ENCODE measurements around the gene CAMTA1.

DNA sequence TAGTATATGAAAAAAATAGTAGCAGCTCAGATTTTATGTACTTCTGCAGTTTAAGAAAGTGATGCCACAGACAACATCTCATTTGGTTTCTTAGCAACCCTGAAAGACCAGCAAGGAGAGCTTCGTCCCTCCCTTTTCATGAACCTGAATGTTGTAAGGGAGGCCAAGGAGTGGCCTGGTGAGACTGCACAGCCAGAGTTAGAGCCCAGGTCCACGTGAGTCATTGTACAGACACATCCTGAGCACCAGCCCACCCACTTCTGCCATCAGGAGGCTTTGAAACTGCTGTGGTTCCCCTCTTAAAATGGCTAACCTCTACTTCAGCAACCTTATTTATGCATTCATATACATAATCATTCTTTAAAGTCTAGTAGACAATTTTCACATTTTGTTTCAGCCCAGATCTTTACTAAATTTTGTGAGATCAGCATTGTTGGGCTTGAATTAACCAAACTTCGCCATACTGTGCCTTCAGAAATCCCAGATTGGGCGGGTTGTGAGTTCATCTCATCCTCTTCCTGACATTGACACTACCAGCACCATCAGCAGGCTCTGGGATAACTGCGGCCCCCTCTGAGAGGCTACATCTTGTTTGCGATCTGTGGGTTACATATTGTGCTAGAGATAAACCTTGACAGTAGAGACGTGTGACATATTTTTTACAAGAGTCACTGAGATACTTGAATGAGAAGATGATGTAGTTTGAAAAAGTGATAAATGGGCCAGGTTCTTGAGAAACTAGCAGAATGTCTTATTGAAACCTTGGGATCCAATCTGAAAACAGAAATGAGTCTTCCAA lies 106.7 kb downstream of the CAMTA1 start:
- TF ChIP-seq, protein P1, sequence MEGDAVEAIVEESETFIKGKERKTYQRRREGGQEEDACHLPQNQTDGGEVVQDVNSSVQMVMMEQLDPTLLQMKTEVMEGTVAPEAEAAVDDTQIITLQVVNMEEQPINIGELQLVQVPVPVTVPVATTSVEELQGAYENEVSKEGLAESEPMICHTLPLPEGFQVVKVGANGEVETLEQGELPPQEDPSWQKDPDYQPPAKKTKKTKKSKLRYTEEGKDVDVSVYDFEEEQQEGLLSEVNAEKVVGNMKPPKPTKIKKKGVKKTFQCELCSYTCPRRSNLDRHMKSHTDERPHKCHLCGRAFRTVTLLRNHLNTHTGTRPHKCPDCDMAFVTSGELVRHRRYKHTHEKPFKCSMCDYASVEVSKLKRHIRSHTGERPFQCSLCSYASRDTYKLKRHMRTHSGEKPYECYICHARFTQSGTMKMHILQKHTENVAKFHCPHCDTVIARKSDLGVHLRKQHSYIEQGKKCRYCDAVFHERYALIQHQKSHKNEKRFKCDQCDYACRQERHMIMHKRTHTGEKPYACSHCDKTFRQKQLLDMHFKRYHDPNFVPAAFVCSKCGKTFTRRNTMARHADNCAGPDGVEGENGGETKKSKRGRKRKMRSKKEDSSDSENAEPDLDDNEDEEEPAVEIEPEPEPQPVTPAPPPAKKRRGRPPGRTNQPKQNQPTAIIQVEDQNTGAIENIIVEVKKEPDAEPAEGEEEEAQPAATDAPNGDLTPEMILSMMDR (IDR thresholded peaks at IDR 0.05; ENCODE audit: poor library complexity, severe bottlenecking), result no peak
- TF ChIP-seq POLR2AphosphoS5 (IDR thresholded peaks at IDR 0.05) (no peak), SMC3 (conservative IDR thresholded peaks at IDR 0.05; ENCODE audit: poor library complexity) (no peak), MXI1 (conservative IDR thresholded peaks at IDR 0.05; ENCODE audit: poor library complexity, severe bottlenecking) (no peak), RAD21 (conservative IDR thresholded peaks at IDR 0.05) (no peak), EZH2 (IDR thresholded peaks at IDR 0.05; ENCODE audit: borderline replicate concordance, insufficient read depth, low read length, poor library complexity, severe bottlenecking) (no peak), TAF1 (IDR thresholded peaks at IDR 0.05; ENCODE audit: low read depth) (no peak)

All from neural cell (in vitro differentiated cells).